Skeletal muscle cell (primary cell): Measurements from ENCODE around the gene WRNIP1.
A peak's percentile ranks its signal among the peaks of the same experiment; 100 is the strongest.

Experiments used
- DNase-seq: peaks from one replicate; pipeline ENCODE4 v3.0.0-alpha.2; 2010; ENCODE audit warnings: low read depth
- H3K4me3 ChIP-seq: 2 replicates; pipeline ENCODE4 v1.5.1; 2011; ENCODE audit warnings: low read depth, mild to moderate bottlenecking, control low read depth, low read length, moderate library complexity

WRNIP1 gene

GRCh38 chr6:2781685-2782355, 16.6 kb downstream of the WRNIP1 start:
- no peak overlapping the region for H3K4me3 ChIP-seq
- no peak for DNase-seq

- no peak for DNase-seq
- H3K4me3 ChIP-seq = no peak overlapping the region
Measured at GRCh38 chr6:2782356-2782708, 17.1 kb downstream of the WRNIP1 start.

GRCh38 chr6:2782825-2783187, 17.6 kb downstream of the WRNIP1 start:
- DNase-seq = no peak
- H3K4me3 ChIP-seq = no peak overlapping the region

GRCh38 chr6:2783188-2783963, 18.2 kb downstream of the WRNIP1 start:
- no peak for DNase-seq
- peak overlapping the region; percentile 3 for H3K4me3 ChIP-seq

GRCh38 chr6:2784061-2784460, 18.9 kb downstream of the WRNIP1 start:
- no peak for DNase-seq
- H3K4me3 ChIP-seq = no peak overlapping the region

GRCh38 chr6:2784930-2785329, 19.7 kb downstream of the WRNIP1 start:
- H3K4me3 ChIP-seq = no peak overlapping the region
- DNase-seq = no peak

GRCh38 chr6:2786269-2786668, 21.1 kb downstream of the WRNIP1 start:
- DNase-seq = no peak
- no peak overlapping the region for H3K4me3 ChIP-seq

GRCh38 chr6:2790588-2791449, 25.6 kb downstream of the WRNIP1 start:
- no peak for DNase-seq
- H3K4me3 ChIP-seq = no peak overlapping the region

- no peak for DNase-seq
- H3K4me3 ChIP-seq = no peak overlapping the region
Measured at GRCh38 chr6:2791450-2791974, 26.3 kb downstream of the WRNIP1 start.

GRCh38 chr6:2792330-2793110, 27.3 kb downstream of the WRNIP1 start:
- DNase-seq = no peak
- no peak overlapping the region for H3K4me3 ChIP-seq

GRCh38 chr6:2793534-2794151, 28.4 kb downstream of the WRNIP1 start:
- no peak overlapping the region for H3K4me3 ChIP-seq
- no peak for DNase-seq

- no peak overlapping the region for H3K4me3 ChIP-seq
- DNase-seq = no peak
Measured at GRCh38 chr6:2794171-2794730, 29.1 kb downstream of the WRNIP1 start.

- DNase-seq = no peak
- no peak overlapping the region for H3K4me3 ChIP-seq
Measured at GRCh38 chr6:2795162-2795561, 30.0 kb downstream of the WRNIP1 start.

- DNase-seq = no peak
- H3K4me3 ChIP-seq = no peak overlapping the region
Measured at GRCh38 chr6:2795956-2796355, 30.8 kb downstream of the WRNIP1 start.

- DNase-seq = no peak
- no peak overlapping the region for H3K4me3 ChIP-seq
Measured at GRCh38 chr6:2796861-2797260, 31.7 kb downstream of the WRNIP1 start.

- H3K4me3 ChIP-seq = no peak overlapping the region
- DNase-seq = no peak
Measured at GRCh38 chr6:2797564-2798031, 32.4 kb downstream of the WRNIP1 start.

- no peak overlapping the region for H3K4me3 ChIP-seq
- no peak for DNase-seq
Measured at GRCh38 chr6:2798586-2799134, 33.5 kb downstream of the WRNIP1 start.

GRCh38 chr6:2799936-2800527, 34.8 kb downstream of the WRNIP1 start:
- DNase-seq = no peak
- no peak overlapping the region for H3K4me3 ChIP-seq
